GM12873 (cell line): Measurements from ENCODE around the gene BMI1.

Experiments used
- TF ChIP-seq, protein P1 (sequence below): IDR thresholded peaks from 2 replicates; pipeline ENCODE4 v1.5.1; 2012; ENCODE audit warnings: low read depth, mild to moderate bottlenecking, moderate library complexity, low read length, control low read depth; ENCODE audit not compliant: insufficient read depth; ENCODE audit errors: missing control alignments

The BMI1 gene

DNA sequence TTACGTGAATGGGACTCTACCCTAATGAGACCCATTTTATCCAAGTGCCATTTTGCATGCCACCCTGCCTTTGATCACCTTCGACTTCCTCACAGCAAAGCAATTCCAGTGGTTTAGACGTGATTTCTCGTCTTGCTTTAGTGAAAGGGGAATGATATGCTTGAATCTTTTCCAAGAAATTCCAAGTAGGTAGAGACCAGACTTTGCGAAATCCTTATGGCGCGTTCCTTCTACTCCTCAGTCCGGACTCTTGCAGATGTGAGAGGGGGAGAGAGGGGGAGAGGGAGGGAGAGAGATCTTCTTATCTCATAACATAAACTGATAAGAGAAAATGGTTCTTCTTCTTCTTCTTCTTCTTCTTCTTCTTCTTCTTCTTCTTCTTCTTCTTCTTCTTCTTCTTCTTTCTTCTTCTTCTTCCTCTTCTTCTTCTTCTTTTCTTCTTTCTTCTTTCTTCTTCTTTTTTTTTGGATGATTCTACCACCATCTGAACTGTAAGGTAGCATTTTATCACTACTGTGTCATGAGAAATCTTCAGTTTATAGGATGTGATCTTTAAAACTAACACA lies 25.3 kb downstream of the BMI1 start:
- TF ChIP-seq, protein P1, sequence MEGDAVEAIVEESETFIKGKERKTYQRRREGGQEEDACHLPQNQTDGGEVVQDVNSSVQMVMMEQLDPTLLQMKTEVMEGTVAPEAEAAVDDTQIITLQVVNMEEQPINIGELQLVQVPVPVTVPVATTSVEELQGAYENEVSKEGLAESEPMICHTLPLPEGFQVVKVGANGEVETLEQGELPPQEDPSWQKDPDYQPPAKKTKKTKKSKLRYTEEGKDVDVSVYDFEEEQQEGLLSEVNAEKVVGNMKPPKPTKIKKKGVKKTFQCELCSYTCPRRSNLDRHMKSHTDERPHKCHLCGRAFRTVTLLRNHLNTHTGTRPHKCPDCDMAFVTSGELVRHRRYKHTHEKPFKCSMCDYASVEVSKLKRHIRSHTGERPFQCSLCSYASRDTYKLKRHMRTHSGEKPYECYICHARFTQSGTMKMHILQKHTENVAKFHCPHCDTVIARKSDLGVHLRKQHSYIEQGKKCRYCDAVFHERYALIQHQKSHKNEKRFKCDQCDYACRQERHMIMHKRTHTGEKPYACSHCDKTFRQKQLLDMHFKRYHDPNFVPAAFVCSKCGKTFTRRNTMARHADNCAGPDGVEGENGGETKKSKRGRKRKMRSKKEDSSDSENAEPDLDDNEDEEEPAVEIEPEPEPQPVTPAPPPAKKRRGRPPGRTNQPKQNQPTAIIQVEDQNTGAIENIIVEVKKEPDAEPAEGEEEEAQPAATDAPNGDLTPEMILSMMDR, result no peak

DNA sequence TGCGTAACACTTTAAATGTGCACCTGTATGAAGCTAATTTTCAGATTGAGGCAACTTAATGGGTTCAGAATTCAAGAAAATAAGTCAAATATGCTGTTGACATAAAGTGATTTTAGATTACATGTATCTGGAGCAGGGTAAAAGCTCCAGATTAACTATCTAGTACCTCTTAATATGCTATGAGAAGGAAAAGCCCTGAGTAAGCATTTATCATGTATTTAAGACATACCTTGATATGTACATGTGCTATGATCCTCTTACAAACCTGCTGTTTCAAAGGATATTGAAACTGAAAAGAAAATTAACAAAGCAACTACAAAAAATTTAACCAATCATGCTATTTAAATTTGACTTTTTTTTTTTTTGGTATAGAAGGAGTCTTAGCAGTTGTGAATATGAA lies 28.9 kb downstream of the BMI1 start:
- TF ChIP-seq, protein P1, result no peak

DNA sequence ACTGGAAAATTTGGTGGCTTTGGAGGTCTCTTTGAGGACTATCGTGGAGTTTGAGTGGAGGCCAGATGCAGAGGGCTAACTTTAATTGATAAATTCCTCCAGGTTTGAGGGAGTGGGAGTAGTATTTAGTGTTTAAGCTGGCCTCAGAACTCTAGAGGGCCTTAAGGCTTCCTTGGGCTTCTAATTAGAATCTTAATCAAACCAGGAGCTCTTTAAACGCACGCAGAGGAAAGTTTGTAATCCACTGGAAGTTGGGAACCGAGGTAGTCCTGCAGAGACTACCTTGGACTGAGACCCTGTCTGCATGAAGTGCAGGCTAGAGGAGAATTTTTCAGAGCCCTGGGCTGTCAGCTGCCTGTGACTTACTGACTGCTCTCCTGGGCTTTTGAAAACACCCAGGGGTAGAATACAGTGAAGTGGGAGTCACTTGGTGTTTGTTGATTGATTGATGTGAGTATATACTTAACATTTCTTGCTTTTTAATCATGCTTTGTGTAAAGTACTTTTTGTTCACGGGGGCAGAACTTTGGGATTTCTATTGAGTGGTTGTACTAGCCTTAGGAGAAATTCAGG lies 30.3 kb downstream of the BMI1 start:
- TF ChIP-seq, protein P1, result no peak

DNA sequence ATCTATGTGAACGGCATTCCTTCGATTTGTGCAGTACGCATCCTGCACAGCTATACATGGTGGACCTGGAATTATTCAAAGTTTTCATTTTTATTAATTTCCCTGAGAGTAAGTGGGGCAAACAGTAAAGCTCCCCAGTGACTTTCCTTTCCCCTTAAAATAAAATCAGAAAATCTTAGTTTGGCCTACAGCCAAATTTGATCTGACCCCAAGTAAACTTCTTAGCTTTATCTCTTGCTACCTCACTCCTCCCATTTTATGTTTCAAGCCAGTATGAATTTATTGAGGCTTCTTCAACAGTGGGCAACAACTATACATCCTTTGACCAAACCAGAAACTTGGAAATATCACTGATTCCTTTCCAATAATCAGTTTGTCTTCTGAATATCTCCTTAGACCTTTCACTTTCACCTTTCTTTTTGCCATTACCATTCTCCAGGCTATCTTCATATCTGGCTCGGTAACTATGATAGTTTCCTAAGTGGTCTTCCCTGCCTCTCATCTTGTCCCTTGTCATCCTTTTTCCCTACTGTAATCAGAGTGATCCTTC lies 35.5 kb downstream of the BMI1 start:
- TF ChIP-seq, protein P1, result no peak

DNA sequence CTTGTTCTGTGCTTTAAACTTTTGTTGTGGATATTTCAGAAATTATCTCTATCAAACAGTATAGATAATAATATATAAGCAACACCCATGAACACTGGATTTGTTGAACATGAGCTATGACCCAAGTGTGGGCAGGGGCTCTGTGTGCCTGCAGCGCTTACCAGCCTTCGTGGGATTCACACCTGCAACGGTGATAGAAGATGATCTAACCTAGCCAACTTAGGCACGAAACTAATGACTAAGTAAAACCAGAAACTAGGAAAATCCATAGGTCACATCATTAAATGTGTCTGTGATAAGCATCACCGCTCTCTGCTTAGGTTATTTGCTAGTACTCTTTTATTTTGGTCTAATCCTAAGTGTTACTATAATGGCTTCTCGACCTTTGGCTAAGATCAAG lies 42.4 kb downstream of the BMI1 start:
- TF ChIP-seq, protein P1, result no peak

DNA sequence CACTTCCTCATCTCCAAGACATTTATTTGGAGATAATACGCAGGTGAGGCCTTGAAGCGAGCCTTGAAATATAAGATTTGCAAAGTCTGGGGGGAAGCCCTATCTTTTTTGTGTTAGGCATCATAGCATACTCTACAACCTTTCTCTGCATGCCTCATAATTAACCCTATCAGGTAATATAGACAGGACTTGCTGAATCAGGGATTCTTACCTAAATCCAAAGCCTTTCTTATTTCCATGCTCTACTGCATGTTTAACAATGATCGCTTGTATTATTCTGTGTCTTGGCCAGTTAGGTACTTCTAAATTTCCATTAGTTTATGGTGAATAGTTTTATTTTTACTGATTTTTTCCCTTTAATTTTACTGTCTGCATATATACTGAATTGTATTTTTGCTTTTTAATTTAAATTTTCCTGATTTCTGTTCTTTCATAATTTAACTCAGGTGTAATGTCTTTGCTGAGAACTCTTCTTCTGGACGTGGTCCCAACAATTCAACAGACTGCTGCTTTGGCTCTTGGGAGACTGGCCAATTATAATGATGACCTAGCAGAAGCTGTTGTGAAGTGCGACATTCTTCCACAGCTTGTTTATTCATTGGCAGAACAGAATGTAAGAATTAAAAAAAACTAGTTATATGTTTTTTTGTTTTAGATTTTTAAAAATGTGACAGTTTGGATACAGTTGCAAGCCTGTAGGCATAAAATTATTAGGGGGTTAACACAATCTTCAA lies 43.7 kb downstream of the BMI1 start:
- TF ChIP-seq, protein P1, result no peak

DNA sequence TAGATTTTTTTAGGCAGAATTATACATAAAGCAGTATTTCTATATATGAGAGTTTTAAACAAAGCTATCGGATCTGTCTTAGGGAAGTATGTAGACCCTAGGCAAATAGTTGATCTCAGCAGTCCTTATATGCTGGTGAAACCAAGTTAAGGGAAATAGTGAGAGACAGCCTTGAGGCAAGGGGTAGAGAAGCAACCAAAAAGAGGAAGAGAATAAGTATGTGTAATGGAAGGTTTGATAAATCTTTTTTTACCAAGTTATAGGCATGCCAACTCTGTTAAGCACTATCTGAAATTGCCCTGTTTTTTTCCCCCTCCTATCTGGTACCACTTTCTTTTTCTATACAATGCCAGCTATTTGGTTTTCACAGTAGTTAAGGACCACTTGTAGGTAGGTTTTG lies 44.3 kb downstream of the BMI1 start:
- TF ChIP-seq, protein P1, result no peak
